Trophoblast cell (in vitro differentiated cells and primary cell): ENCODE data around the gene C2orf72. TPM values are rescaled to one million over a fixed set of nuclear protein-coding genes. Genes with fewer than 3 reads are reported as not detected.
A peak's percentile ranks its signal among the peaks of the same experiment; 100 is the strongest.

Experiments used
- DNase-seq, 2 donors: peaks; one replicate each; pipeline ENCODE4 v3.0.0-alpha.2; 2016
- H2AFZ ChIP-seq: 2 replicates; pipeline ENCODE4 v1.6.1; 2013; ENCODE audit warnings: low read length, moderate library complexity, mild to moderate bottlenecking; ENCODE audit not compliant: insufficient read depth, poor library complexity
- H2AK5ac ChIP-seq: 2 replicates; pipeline ENCODE4 v1.6.1; 2013; ENCODE audit warnings: mild to moderate bottlenecking, low read length
- H2BK120ac ChIP-seq: 2 replicates; pipeline ENCODE4 v1.6.1; 2013; ENCODE audit warnings: low read length, mild to moderate bottlenecking, moderate library complexity; ENCODE audit not compliant: insufficient read depth, poor library complexity
- H2BK12ac ChIP-seq: 2 replicates; pipeline ENCODE4 v1.6.1; 2013; ENCODE audit warnings: mild to moderate bottlenecking, low read length, moderate library complexity
- H2BK5ac ChIP-seq: 2 replicates; pipeline ENCODE4 v1.6.1; 2013; ENCODE audit warnings: low read length, low read depth, moderate library complexity, mild to moderate bottlenecking; ENCODE audit not compliant: poor library complexity
- H3K14ac ChIP-seq: 2 replicates; pipeline ENCODE4 v1.6.1; 2013; ENCODE audit warnings: mild to moderate bottlenecking, low read length
- H3K18ac ChIP-seq: 2 replicates; pipeline ENCODE4 v1.6.1; 2013; ENCODE audit warnings: mild to moderate bottlenecking, low read length
- H3K23ac ChIP-seq: 2 replicates; pipeline ENCODE4 v1.6.1; 2013; ENCODE audit warnings: low read length
- H3K27ac ChIP-seq: 2 replicates; pipeline ENCODE4 v1.5.1; 2013; ENCODE audit warnings: low read depth, mild to moderate bottlenecking, inconsistent platforms, low read length, moderate library complexity
- H3K27me3 ChIP-seq: 2 replicates; pipeline ENCODE4 v1.6.1; 2013; ENCODE audit warnings: inconsistent platforms, mild to moderate bottlenecking, low read length, moderate library complexity; ENCODE audit not compliant: insufficient read depth
- H3K36me3 ChIP-seq, 2 experiments: 1 replicate in 1 of 2; 2 replicates in 1 of 2; pipeline ENCODE4 v1.6.1; 2013; ENCODE audit warnings: low read length in 2 of 2, mild to moderate bottlenecking in 2 of 2, moderate library complexity in 1 of 2; ENCODE audit not compliant: insufficient read depth in 2 of 2, control insufficient read depth in 1 of 2
- H3K4ac ChIP-seq: 2 replicates; pipeline ENCODE4 v1.6.1; 2013; ENCODE audit warnings: low read depth, mild to moderate bottlenecking, low read length, moderate library complexity
- H3K4me1 ChIP-seq, 2 experiments: 1 replicate in 1 of 2; 2 replicates in 1 of 2; pipeline ENCODE4 v1.6.1; 2013; ENCODE audit warnings: low read length in 2 of 2, mild to moderate bottlenecking in 2 of 2, moderate library complexity in 1 of 2; ENCODE audit not compliant: insufficient read depth in 2 of 2, control insufficient read depth in 1 of 2
- H3K4me2 ChIP-seq: 2 replicates; pipeline ENCODE4 v1.6.1; 2013; ENCODE audit warnings: inconsistent platforms, mild to moderate bottlenecking, low read length, moderate library complexity
- H3K4me3 ChIP-seq: 2 replicates; pipeline ENCODE4 v1.5.1; 2013; ENCODE audit warnings: mild to moderate bottlenecking, low read depth, low read length, inconsistent platforms
- H3K79me1 ChIP-seq: one replicate; pipeline ENCODE4 v1.6.1; 2013; ENCODE audit warnings: low read length
- H3K79me2 ChIP-seq: 2 replicates; pipeline ENCODE4 v1.6.1; 2013; ENCODE audit warnings: low read length, mild to moderate bottlenecking; ENCODE audit not compliant: control insufficient read depth, insufficient read depth, poor library complexity
- H3K9ac ChIP-seq: 2 replicates; pipeline ENCODE4 v1.6.1; 2013; ENCODE audit warnings: mild to moderate bottlenecking, low read length
- H3K9me3 ChIP-seq: 2 replicates; pipeline ENCODE4 v1.6.1; 2013; ENCODE audit warnings: low read depth, mild to moderate bottlenecking, control low read depth, inconsistent platforms, low read length; ENCODE audit not compliant: insufficient read depth
- H4K12ac ChIP-seq: 2 replicates; pipeline ENCODE4 v1.6.1; 2013; ENCODE audit warnings: low read depth, mild to moderate bottlenecking, low read length, moderate library complexity
- H4K8ac ChIP-seq: 2 replicates; pipeline ENCODE4 v1.6.1; 2013; ENCODE audit warnings: low read depth, mild to moderate bottlenecking, low read length, moderate library complexity
- H4K91ac ChIP-seq: one replicate; pipeline ENCODE4 v1.6.1; 2013; ENCODE audit warnings: low read depth, mild to moderate bottlenecking, low read length, moderate library complexity
- WGBS: extraction: QIAGEN DNeasy Blood & Tissue Kit; methylation state at CpG from one replicate; pipeline ENCODE4 v1.1.7; 2013; ENCODE audit warnings: missing lambda C conversion rate; ENCODE audit not compliant: insufficient read length, insufficient coverage; ENCODE audit errors: extremely low coverage; 5-methylcytosine and 5-hydroxymethylcytosine counted together
- polyA plus RNA-seq: library from polyadenylated mRNA; stranded (reverse); fragments of 200-250 nt; gene quantifications from 2 replicates; pipeline ENCODE4 v1.2.3, GENCODE V29; 2013

Gene C2orf72
- 64.8 and 69.7 TPM in 2 replicates for polyA plus RNA-seq

- Histone ChIP-seq H3K18ac (peak within 1 kb of the TSS; percentile 97), H3K27ac (peak within 1 kb of the TSS; percentile 23), H3K36me3 (peaks cover 0 to 2% of the 10 kb centered on the region in 2 experiments), H3K27me3 (peaks cover 14% of the 10 kb centered on the region), H3K4me2 (peak within 1 kb of the TSS; percentile 76), H3K23ac (no peak within 1 kb of the TSS), H2AK5ac (no peak within 1 kb of the TSS), H3K4me1 (peaks cover 8% of the 10 kb centered on the region in 2 experiments), H2BK120ac (peak within 1 kb of the TSS; percentile 72), H4K12ac (peak within 1 kb of the TSS; percentile 54), H3K79me2 (peaks cover 4% of the 10 kb centered on the region), H3K9ac (peak within 1 kb of the TSS; percentile 18), H3K14ac (peak within 1 kb of the TSS; percentile 96), H2BK12ac (no peak within 1 kb of the TSS), H3K4me3 (peak within 1 kb of the TSS; percentile 72), H2AFZ (peak within 1 kb of the TSS; percentile 79), H4K8ac (peak within 1 kb of the TSS; percentile 91), H2BK5ac (no peak within 1 kb of the TSS), H3K9me3 (peaks cover 1% of the 10 kb centered on the region), H4K91ac (peak within 1 kb of the TSS; percentile 74), H3K4ac (peak within 1 kb of the TSS; percentile 91), H3K79me1 (peaks cover 8% of the 10 kb centered on the region)
- no CpG with 5 or more reads among the region's 61 CpGs for WGBS
- DNase-seq = peak in 1 of 2 donors; percentile 58
Observed at GRCh38 chr2:231037202-231037730, at the start of gene C2orf72. Gene C2orf72 (plus strand): TSS chr2:231037523. CDS start chr2:231037566, 43 bp downstream.

- Histone ChIP-seq H2BK12ac (no peak overlapping the region), H3K9me3 (no peaks in the 10 kb centered on the region), H3K79me2 (no peaks in the 10 kb centered on the region), H3K4me2 (no peak overlapping the region), H2BK120ac (no peak overlapping the region), H2BK5ac (no peak overlapping the region), H3K27me3 (no peaks in the 10 kb centered on the region), H3K79me1 (no peaks in the 10 kb centered on the region), H3K4me3 (no peak overlapping the region), H3K4me1 (peaks cover 0 to 4% of the 10 kb centered on the region in 2 experiments), H4K12ac (no peak overlapping the region), H3K9ac (no peak overlapping the region), H3K36me3 (no peaks in the 10 kb centered on the region), H3K23ac (no peak overlapping the region), H3K4ac (no peak overlapping the region), H4K91ac (no peak overlapping the region), H4K8ac (no peak overlapping the region), H2AFZ (no peak overlapping the region), H2AK5ac (no peak overlapping the region), H3K14ac (no peak overlapping the region), H3K18ac (no peak overlapping the region), H3K27ac (no peak overlapping the region)
- DNase-seq = no peak
- no CpG with 5 or more reads among the region's 21 CpGs for WGBS
Observed at GRCh38 chr2:230989731-230990130, 47.6 kb upstream of the C2orf72 start.

GRCh38 chr2:230990131-230990898, 47.0 kb upstream of the C2orf72 start:
- no peak overlapping the region for H2BK12ac ChIP-seq
- H3K9me3 ChIP-seq = no peaks in the 10 kb centered on the region
- no peak overlapping the region for H4K12ac ChIP-seq
- H3K23ac ChIP-seq = no peak overlapping the region
- peaks cover 0 to 4% of the 10 kb centered on the region in 2 experiments for H3K4me1 ChIP-seq
- H3K4ac ChIP-seq = no peak overlapping the region
- H3K79me1 ChIP-seq = no peaks in the 10 kb centered on the region
- no peaks in the 10 kb centered on the region for H3K36me3 ChIP-seq
- H2BK120ac ChIP-seq = no peak overlapping the region
- H4K8ac ChIP-seq = no peak overlapping the region
- H3K9ac ChIP-seq = no peak overlapping the region
- H3K14ac ChIP-seq = no peak overlapping the region
- no peak overlapping the region for H3K4me2 ChIP-seq
- H3K79me2 ChIP-seq = no peaks in the 10 kb centered on the region
- no peak overlapping the region for H3K27ac ChIP-seq
- no peaks in the 10 kb centered on the region for H3K27me3 ChIP-seq
- H3K4me3 ChIP-seq = no peak overlapping the region
- H2BK5ac ChIP-seq = no peak overlapping the region
- H2AFZ ChIP-seq = no peak overlapping the region
- no peak overlapping the region for H2AK5ac ChIP-seq
- WGBS = no CpG with 5 or more reads among the region's 70 CpGs
- no peak for DNase-seq
- no peak overlapping the region for H4K91ac ChIP-seq
- H3K18ac ChIP-seq = no peak overlapping the region

GRCh38 chr2:230990899-230991150, 46.5 kb upstream of the C2orf72 start:
- no peak overlapping the region for H4K8ac ChIP-seq
- H3K79me1 ChIP-seq = no peaks in the 10 kb centered on the region
- H2AFZ ChIP-seq = no peak overlapping the region
- H2BK120ac ChIP-seq = no peak overlapping the region
- no peak overlapping the region for H4K91ac ChIP-seq
- no peak overlapping the region for H3K27ac ChIP-seq
- H3K4me3 ChIP-seq = no peak overlapping the region
- no peak overlapping the region for H2BK5ac ChIP-seq
- H3K36me3 ChIP-seq = no peaks in the 10 kb centered on the region
- no peaks in the 10 kb centered on the region for H3K9me3 ChIP-seq
- H3K9ac ChIP-seq = no peak overlapping the region
- H3K27me3 ChIP-seq = no peaks in the 10 kb centered on the region
- DNase-seq = no peak
- H3K23ac ChIP-seq = no peak overlapping the region
- H3K14ac ChIP-seq = no peak overlapping the region
- H3K4ac ChIP-seq = no peak overlapping the region
- no peak overlapping the region for H4K12ac ChIP-seq
- WGBS = no CpG with 5 or more reads among the region's 27 CpGs
- no peaks in the 10 kb centered on the region for H3K79me2 ChIP-seq
- H3K4me2 ChIP-seq = no peak overlapping the region
- no peak overlapping the region for H2AK5ac ChIP-seq
- H3K18ac ChIP-seq = no peak overlapping the region
- H2BK12ac ChIP-seq = no peak overlapping the region
- peaks cover 0 to 4% of the 10 kb centered on the region in 2 experiments for H3K4me1 ChIP-seq
